ENCODE measurements around the gene PPP1R13L. TPM values are rescaled to one million over a fixed set of nuclear protein-coding genes. Genes with fewer than 3 reads are reported as not detected.
"Not testable (repeated sequence)": the region's sequence is repeated elsewhere in the genome, so short reads cannot be mapped to it uniquely, and the experiment has no call there.

Gene PPP1R13L
- total and polyA plus RNA-seq, 2 donors (not counting 1 experiment from before 2014, with no cell fraction given): 3.0 to 5.8 TPM

DNA sequence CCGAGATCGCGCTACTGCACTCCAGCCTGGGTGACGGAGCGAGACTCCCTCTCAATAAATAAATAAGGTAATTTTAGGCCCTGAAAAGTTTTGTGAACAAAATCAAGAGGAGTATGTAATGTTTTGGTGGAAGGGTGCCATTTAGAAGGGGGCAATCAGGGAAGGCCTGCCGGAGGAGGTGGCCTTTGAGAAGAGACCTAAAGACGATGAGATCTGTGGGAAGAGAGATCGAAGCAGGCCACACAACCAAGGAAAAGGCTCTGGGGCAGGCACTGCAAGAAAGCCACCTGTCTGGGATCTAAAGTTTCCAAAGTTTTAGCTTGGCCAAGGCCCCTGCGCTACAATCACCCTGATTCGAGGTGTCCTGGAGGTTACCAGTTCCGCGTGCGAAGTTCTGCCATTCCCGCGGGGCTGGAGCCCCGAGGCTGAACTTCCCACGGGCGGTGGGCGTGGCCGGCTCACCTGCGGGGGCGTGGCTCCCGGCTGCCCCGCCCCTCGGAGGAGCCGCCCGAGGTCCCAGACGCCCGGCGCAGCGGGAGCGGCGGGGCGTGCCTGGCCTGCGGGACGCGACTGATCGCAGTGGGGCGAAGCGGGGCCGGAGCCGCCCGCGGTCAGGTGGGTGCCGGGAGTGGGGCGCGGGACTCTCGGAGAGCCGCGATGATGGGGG, 64.5 kb downstream of the PPP1R13L start, which contains the start of gene KLC3:
TSS of gene KLC3 (plus strand) at position 519 of the 667 bp plus-strand sequence. CDS start 4,792 bp downstream, outside the sequence.
- H3K36me3 ChIP-seq (ENCODE audit: control insufficient read depth, insufficient read depth, low read length): no peaks in the 10 kb centered on the region
- no peak for TF ChIP-seq CTCF (conservative IDR thresholded peaks at IDR 0.05 in 1 of 2, IDR thresholded peaks at IDR 0.05 in 1 of 2; ENCODE audit: low read depth in 1 of 2, low read length in 2 of 2)
- DNase-seq (ENCODE audit: low read depth in 2 of 2): no peak
- H3K4me2 ChIP-seq (ENCODE audit: extremely low read depth, insufficient read depth, low read length): no peak within 1 kb of the TSS
- no peaks in the 10 kb centered on the region for H4K20me1 ChIP-seq (ENCODE audit: control insufficient read depth, extremely low read depth, insufficient read depth, low read length)
- no peak within 1 kb of the TSS for H2AFZ ChIP-seq (ENCODE audit: low read length)
- H3K27ac ChIP-seq (ENCODE audit: insufficient read depth, low read length): no peak within 1 kb of the TSS
- H3K4me3 ChIP-seq (replicated peaks in 1 of 4; ENCODE audit: control extremely low read depth in 1 of 4, insufficient read depth in 1 of 4, low read depth in 3 of 4, low read length in 4 of 4): peak within 1 kb of the TSS in 1 of 4 experiments; percentile 10
- H3K79me2 ChIP-seq (ENCODE audit: control insufficient read depth, insufficient read depth, low read length): no peaks in the 10 kb centered on the region
- no peaks in the 10 kb centered on the region for H3K4me1 ChIP-seq (ENCODE audit: control insufficient read depth, extremely low read depth, insufficient read depth, low read length)
- H3K9me3 ChIP-seq (ENCODE audit: control insufficient read depth, insufficient read depth, low read depth, low read length): no peaks in the 10 kb centered on the region
- peaks cover 9% of the 10 kb centered on the region for H3K27me3 ChIP-seq (ENCODE audit: control insufficient read depth, insufficient read depth, low read length)
- H3K9ac ChIP-seq (ENCODE audit: insufficient read depth, low read length): no peak within 1 kb of the TSS

- no peak overlapping the region for H3K4me3 ChIP-seq (replicated peaks in 1 of 4; ENCODE audit: control extremely low read depth in 1 of 4, insufficient read depth in 1 of 4, low read depth in 3 of 4, low read length in 4 of 4)
- no peak overlapping the region for H3K4me2 ChIP-seq (ENCODE audit: extremely low read depth, insufficient read depth, low read length)
- H3K4me1 ChIP-seq (ENCODE audit: control insufficient read depth, extremely low read depth, insufficient read depth, low read length): no peaks in the 10 kb centered on the region
- H4K20me1 ChIP-seq (ENCODE audit: control insufficient read depth, extremely low read depth, insufficient read depth, low read length): no peaks in the 10 kb centered on the region
- H3K9me3 ChIP-seq (ENCODE audit: control insufficient read depth, insufficient read depth, low read depth, low read length): no peaks in the 10 kb centered on the region
- no peak for TF ChIP-seq CTCF (conservative IDR thresholded peaks at IDR 0.05 in 1 of 2, IDR thresholded peaks at IDR 0.05 in 1 of 2; ENCODE audit: low read depth in 1 of 2, low read length in 2 of 2)
- TF ChIP-seq EZH2 (IDR thresholded peaks at IDR 0.05; ENCODE audit: low read length, missing control alignments): no peak
- H3K27ac ChIP-seq (ENCODE audit: insufficient read depth, low read length): no peak overlapping the region
- peaks cover 9% of the 10 kb centered on the region for H3K27me3 ChIP-seq (ENCODE audit: control insufficient read depth, insufficient read depth, low read length)
- H3K9ac ChIP-seq (ENCODE audit: insufficient read depth, low read length): no peak overlapping the region
- H3K79me2 ChIP-seq (ENCODE audit: control insufficient read depth, insufficient read depth, low read length): no peaks in the 10 kb centered on the region
- no peak for DNase-seq (ENCODE audit: low read depth in 2 of 2)
- no peak overlapping the region for H2AFZ ChIP-seq (ENCODE audit: low read length)
- H3K36me3 ChIP-seq (ENCODE audit: control insufficient read depth, insufficient read depth, low read length): no peaks in the 10 kb centered on the region
Measured at GRCh38 chr19:45339629-45340028, 65.2 kb downstream of the PPP1R13L start.

DNA sequence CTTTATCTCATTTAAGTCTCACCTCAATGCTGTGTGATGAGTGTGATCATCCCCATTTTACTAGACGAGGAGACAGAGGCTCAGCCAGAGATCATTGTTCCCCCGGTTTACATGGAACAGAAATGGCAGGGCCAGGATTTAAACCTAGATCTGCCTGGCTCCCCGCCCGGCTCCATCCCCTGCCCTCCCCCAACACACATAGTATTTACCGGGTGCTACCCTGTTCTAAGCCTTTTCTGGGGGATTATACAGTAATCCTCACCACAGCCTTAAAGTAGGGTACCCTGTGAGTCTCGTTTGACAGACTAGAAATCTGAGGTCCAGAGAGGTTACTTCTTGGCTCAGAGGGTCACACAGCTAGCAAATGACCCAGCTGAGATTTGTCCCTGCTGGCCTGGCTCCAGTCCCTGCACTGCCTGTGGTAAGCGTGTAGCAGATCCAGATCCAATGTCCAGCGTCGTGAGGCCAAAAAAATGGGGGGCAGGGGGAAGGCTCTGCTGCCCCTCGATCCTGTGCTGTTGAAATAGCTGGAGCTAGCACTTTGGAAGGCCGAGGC, 68.1 kb downstream of the PPP1R13L start:
- Histone ChIP-seq H3K9me3 (ENCODE audit: control insufficient read depth, insufficient read depth, low read depth, low read length) (no peaks in the 10 kb centered on the region), H3K27me3 (ENCODE audit: control insufficient read depth, insufficient read depth, low read length) (peaks cover 3% of the 10 kb centered on the region), H4K20me1 (ENCODE audit: control insufficient read depth, extremely low read depth, insufficient read depth, low read length) (no peaks in the 10 kb centered on the region), H3K79me2 (ENCODE audit: control insufficient read depth, insufficient read depth, low read length) (no peaks in the 10 kb centered on the region), H3K27ac (ENCODE audit: insufficient read depth, low read length) (no peak overlapping the region), H3K36me3 (ENCODE audit: control insufficient read depth, insufficient read depth, low read length) (no peaks in the 10 kb centered on the region), H2AFZ (ENCODE audit: low read length) (no peak overlapping the region), H3K4me2 (ENCODE audit: extremely low read depth, insufficient read depth, low read length) (no peak overlapping the region), H3K4me1 (ENCODE audit: control insufficient read depth, extremely low read depth, insufficient read depth, low read length) (no peaks in the 10 kb centered on the region), H3K9ac (ENCODE audit: insufficient read depth, low read length) (no peak overlapping the region), H3K4me3 (replicated peaks in 1 of 4; ENCODE audit: control extremely low read depth in 1 of 4, insufficient read depth in 1 of 4, low read depth in 3 of 4, low read length in 4 of 4) (no peak overlapping the region)
- TF ChIP-seq EZH2 (IDR thresholded peaks at IDR 0.05; ENCODE audit: low read length, missing control alignments) (no peak), CTCF (conservative IDR thresholded peaks at IDR 0.05 in 1 of 2, IDR thresholded peaks at IDR 0.05 in 1 of 2; ENCODE audit: low read depth in 1 of 2, low read length in 2 of 2) (no peak)
- no peak for DNase-seq (ENCODE audit: low read depth in 2 of 2)

- not testable (repeated sequence) for H3K9ac ChIP-seq (ENCODE audit: insufficient read depth, low read length); H3K4me2 ChIP-seq (ENCODE audit: extremely low read depth, insufficient read depth, low read length); H3K9me3 ChIP-seq (ENCODE audit: control insufficient read depth, insufficient read depth, low read depth, low read length); DNase-seq (ENCODE audit: low read depth in 2 of 2); H3K79me2 ChIP-seq (ENCODE audit: control insufficient read depth, insufficient read depth, low read length); H3K27me3 ChIP-seq (ENCODE audit: control insufficient read depth, insufficient read depth, low read length); H3K4me3 ChIP-seq (replicated peaks in 1 of 4; ENCODE audit: control extremely low read depth in 1 of 4, insufficient read depth in 1 of 4, low read depth in 3 of 4, low read length in 4 of 4); H3K36me3 ChIP-seq (ENCODE audit: control insufficient read depth, insufficient read depth, low read length); H3K4me1 ChIP-seq (ENCODE audit: control insufficient read depth, extremely low read depth, insufficient read depth, low read length); H3K27ac ChIP-seq (ENCODE audit: insufficient read depth, low read length); H2AFZ ChIP-seq (ENCODE audit: low read length); H4K20me1 ChIP-seq (ENCODE audit: control insufficient read depth, extremely low read depth, insufficient read depth, low read length)
Measured at GRCh38 chr19:45334881-45335280, 70.0 kb downstream of the PPP1R13L start.
